ENCODE results near the gene ZDHHC11B.
"Not testable (repeated sequence)": the region's sequence is repeated elsewhere in the genome, so short reads cannot be mapped to it uniquely, and the experiment has no call there.

DNA sequence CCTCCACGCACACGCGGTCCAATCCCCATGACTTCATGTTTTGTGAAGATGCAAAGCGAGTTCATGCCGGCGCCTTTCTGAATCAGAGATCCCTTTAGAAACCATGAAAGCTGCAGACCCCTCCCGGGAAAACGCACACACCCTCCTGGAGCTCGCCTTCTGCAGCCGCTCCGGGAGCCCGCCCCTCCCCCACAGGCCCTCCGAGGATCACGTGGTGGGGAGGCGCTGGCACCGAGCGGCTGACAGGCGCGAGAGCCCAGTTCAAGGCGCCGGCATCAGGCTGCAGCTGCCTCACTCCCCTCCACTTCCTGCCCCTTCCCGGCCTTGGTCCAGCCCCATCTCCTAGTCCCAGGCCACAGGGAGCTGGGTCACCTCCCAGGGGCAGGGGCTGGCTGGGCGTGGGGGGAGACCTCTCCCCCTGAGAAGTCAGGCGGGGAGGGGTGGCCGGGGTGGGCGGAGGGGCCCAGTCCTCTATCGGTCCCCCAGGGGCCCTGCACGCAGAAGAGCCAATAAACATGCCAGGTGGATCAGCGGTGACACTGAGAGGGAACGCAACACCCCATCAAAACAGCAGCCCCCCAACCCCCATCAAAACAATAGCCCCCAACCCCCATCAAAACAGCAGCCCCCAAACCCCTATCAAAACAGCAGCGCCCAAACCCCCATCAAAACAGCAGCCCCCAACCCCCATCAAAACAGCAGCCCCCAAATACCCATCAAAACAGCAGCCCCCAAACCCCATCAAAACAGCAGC, 1.3 kb downstream of the ZDHHC11B start:
- TF ChIP-seq POLR2A (IDR thresholded peaks at IDR 0.05) = not testable (repeated sequence)
- TF ChIP-seq, protein P1, sequence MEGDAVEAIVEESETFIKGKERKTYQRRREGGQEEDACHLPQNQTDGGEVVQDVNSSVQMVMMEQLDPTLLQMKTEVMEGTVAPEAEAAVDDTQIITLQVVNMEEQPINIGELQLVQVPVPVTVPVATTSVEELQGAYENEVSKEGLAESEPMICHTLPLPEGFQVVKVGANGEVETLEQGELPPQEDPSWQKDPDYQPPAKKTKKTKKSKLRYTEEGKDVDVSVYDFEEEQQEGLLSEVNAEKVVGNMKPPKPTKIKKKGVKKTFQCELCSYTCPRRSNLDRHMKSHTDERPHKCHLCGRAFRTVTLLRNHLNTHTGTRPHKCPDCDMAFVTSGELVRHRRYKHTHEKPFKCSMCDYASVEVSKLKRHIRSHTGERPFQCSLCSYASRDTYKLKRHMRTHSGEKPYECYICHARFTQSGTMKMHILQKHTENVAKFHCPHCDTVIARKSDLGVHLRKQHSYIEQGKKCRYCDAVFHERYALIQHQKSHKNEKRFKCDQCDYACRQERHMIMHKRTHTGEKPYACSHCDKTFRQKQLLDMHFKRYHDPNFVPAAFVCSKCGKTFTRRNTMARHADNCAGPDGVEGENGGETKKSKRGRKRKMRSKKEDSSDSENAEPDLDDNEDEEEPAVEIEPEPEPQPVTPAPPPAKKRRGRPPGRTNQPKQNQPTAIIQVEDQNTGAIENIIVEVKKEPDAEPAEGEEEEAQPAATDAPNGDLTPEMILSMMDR (IDR thresholded peaks at IDR 0.05) = not testable (repeated sequence)

All from body of pancreas (tissue), 4 donors.